NCI-H2107 treated with DMSO at 0.1 percent for 48 hours (cell line): ENCODE measurements around the gene CC2D2B.
"Not testable (repeated sequence)": the region's sequence is repeated elsewhere in the genome, so short reads cannot be mapped to it uniquely, and the experiment has no call there.

Source experiments
- DNase-seq: peaks from one replicate; lab custom pipeline; 2025; ENCODE audit not compliant: unreplicated experiment; lab: John Stamatoyannopoulos, UW

CC2D2B gene

GRCh38 chr10:96014473-96015102 is 106.8 kb downstream of the CC2D2B start:
- DNase-seq = no peak

- DNase-seq = peak; percentile 23
Observed at GRCh38 chr10:96017191-96017687, 109.5 kb downstream of the CC2D2B start.

- DNase-seq = no peak
Observed at GRCh38 chr10:96021332-96021731, 113.6 kb downstream of the CC2D2B start.

GRCh38 chr10:96022739-96023138 is 115.0 kb downstream of the CC2D2B start:
- no peak for DNase-seq

- DNase-seq = no peak
Observed at GRCh38 chr10:96023168-96023567, 115.4 kb downstream of the CC2D2B start.

- DNase-seq = no peak
Observed at GRCh38 chr10:96025566-96025965, 117.8 kb downstream of the CC2D2B start.

- DNase-seq = no peak
Observed at GRCh38 chr10:96034625-96035024, 126.8 kb downstream of the CC2D2B start.

- peak; percentile 86 for DNase-seq
Observed at GRCh38 chr10:96038476-96039387, 131.0 kb downstream of the CC2D2B start.

GRCh38 chr10:96041146-96041545 is 133.4 kb downstream of the CC2D2B start:
- DNase-seq = no peak

GRCh38 chr10:96043033-96043892 is 135.5 kb downstream of the CC2D2B start, which contains the start of gene CCNJ:
CCNJ (plus strand) TSS chr10:96043583; CDS start chr10:96044394, 811 bp downstream.
- no peak for DNase-seq

- DNase-seq = no peak
Observed at GRCh38 chr10:96043893-96044715, 136.3 kb downstream of the CC2D2B start.

GRCh38 chr10:96044736-96045135 is 137.0 kb downstream of the CC2D2B start:
- no peak for DNase-seq

GRCh38 chr10:96046546-96046945 is 138.8 kb downstream of the CC2D2B start:
- DNase-seq = no peak

GRCh38 chr10:96047004-96047649 is 139.4 kb downstream of the CC2D2B start:
- DNase-seq = no peak

GRCh38 chr10:96047925-96048324 is 140.2 kb downstream of the CC2D2B start:
- not testable (repeated sequence) for DNase-seq

GRCh38 chr10:96049340-96049739 is 141.6 kb downstream of the CC2D2B start:
- DNase-seq = no peak

- no peak for DNase-seq
Observed at GRCh38 chr10:96053985-96054384, 146.2 kb downstream of the CC2D2B start.

GRCh38 chr10:96056787-96057186 is 149.0 kb downstream of the CC2D2B start:
- no peak for DNase-seq

GRCh38 chr10:96061232-96061631 is 153.5 kb downstream of the CC2D2B start:
- no peak for DNase-seq

GRCh38 chr10:96072674-96073073 is 164.9 kb downstream of the CC2D2B start:
- no peak for DNase-seq
